Measurements from ENCODE around the gene USP10.
"Not testable (repeated sequence)": the region's sequence is repeated elsewhere in the genome, so short reads cannot be mapped to it uniquely, and the experiment has no call there.

Gene USP10

DNA sequence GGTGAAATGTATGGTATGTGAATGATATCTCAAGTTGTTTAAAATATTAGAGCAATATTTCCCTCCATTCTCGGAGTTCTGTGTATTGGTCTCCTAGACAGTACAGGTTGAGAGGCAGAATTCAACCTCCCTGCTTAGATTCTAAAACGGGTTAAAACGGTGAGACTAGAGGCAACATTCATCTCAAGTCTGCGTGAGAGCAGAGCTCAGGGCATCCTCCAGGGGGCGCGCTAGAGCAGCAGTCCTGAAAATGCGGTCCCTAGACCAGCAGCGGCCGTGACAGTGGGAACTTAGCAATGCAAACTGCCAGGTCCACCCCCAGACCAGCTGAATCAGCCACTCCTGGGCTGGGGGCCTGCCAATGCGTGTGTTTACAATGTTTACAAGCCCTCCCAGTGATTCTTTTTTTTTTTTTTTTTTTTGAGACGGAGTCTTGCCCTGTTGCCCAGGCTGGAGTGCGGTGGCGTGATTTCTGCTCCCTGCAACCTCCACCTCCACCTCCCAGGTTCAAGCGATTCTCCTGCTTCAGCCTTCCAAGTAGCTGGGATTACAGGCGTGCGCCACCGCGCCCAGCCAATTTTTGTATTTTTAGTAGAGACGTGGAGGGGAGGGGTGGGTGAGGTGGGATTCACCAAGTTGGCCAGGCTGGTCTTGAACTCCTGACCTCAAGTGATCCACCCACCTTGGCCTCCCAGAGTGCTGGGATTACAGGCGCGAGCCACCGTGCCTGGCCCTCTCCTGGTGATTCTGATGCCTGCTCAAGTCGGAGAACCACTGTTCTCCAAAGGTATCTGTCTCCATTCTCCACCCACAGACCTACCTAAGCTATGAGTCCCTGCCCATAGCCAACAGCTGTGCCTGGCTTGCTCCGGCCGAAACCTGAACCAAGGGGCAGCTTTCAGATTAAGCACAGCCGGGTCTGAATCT is 27.3 kb upstream of the USP10 start:
- H3K4me3 ChIP-seq (ENCODE audit: low read depth, low read length) = no peak overlapping the region

DNA sequence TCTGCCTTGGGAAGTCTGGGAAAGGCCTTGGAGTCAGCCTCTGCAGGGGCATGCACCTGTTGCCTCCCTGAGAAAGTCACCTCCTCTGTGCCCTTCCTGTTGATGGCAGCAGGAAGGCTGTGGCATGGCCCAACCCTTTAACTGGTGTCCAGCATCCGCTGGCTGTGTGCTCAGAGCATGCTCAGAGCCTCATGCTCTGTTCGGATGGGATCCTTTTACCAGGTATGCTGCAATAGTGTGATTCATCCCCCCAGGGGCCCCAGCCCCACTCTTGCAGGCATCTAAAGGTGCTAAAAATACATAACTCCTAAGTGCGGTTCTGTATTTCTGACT is 26.6 kb upstream of the USP10 start:
- peak; percentile 16 for DNase-seq (ENCODE audit: low read depth)
- no peak overlapping the region for H3K4me3 ChIP-seq (ENCODE audit: low read depth, low read length)

More for the DNA sequence above, 27.3 kb upstream of the USP10 start:
- no peak for DNase-seq (ENCODE audit: low read depth)

DNA sequence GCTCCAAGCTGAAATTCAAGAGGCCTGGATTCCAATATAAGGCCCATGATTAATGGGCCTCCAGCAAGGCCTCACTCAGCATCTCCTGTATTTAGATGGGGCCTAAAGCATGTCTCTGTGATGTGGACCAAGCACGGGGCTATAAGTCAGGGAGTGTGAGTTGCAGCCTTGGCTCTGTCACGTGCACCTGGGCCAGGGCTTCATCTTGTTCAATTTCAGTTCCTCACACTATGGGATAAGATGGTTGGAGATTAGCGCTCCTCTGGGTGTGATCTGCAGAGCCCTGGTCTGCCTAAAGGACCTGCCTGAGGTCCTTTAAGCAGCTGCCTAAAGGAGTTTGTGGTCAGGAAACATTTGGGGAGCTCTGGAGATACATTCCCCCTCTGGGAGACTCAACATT is 26.2 kb upstream of the USP10 start:
- DNase-seq (ENCODE audit: low read depth) = no peak
- no peak overlapping the region for H3K4me3 ChIP-seq (ENCODE audit: low read depth, low read length)

DNA sequence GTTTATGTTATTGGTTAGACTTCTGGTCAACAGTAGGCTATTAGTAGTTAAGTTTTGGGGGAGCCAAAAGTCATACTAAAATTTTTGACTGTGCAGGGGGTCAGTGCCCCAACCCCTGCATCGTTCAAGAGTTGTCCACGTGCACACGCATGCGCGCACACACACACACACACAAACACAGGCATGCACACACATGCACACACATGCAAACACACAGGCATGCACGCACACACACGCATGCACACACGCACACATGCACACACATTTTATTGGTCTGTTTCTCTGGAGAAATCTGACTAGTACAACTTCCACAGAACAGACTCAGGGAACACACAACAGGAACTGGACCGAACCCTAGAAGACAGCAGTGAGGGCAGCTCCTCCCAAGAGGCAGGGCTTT is 24.4 kb upstream of the USP10 start:
- no peak overlapping the region for H3K4me3 ChIP-seq (ENCODE audit: low read depth, low read length)
- DNase-seq (ENCODE audit: low read depth) = no peak

DNA sequence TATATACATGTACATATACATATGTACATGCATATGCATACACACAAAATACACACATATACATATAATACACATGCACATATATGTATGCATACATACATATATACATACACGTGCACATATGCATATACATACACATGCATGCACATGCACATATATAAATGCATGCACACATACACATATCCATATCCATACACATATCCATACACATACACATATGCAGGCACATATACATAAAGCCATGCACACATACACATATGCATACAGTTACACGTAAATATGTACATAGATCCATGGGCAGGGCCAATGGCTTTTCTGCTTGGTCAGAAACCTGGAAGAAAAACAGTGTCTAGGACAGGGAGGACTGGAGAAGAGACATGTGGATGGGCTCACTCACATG is 23.9 kb upstream of the USP10 start:
- DNase-seq (ENCODE audit: low read depth) = no peak
- no peak overlapping the region for H3K4me3 ChIP-seq (ENCODE audit: low read depth, low read length)

DNA sequence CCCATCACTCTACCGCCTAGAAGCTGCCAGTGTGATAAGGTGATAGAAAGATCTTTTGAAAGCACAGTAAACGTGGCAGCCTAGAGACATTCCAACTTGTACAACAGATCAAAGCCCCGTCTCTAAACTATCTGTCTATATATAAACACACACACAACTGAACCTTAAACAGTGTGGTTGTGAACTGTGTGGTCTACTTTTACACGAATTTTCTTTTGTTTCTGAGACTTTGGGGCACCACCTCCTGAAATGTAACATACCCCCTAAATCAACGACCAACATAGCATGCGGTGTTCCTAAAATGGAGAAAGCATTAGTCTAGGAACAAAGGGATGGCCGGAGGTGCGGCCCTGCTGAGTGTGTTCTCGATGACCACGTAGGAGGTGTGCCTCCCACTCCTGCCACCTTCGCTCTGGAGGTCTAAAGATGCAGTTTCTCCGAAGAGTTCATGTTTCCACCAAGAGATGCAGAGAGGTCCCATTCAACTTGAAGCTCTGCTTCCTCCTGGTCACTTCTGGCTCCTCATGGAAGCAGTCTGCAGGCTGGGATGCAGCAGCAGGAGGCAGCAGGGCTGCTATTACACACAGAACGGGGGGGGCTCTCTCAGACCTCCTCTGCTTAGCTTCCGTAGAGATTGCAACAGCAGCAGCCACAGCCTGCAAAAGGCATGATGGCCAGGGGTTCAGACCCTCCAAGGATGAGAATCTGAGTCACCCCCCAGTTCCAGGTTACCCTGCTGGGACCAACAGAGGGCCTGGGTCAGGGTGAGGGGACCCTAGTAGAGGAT is 22.6 kb upstream of the USP10 start:
- no peak for DNase-seq (ENCODE audit: low read depth)

DNA sequence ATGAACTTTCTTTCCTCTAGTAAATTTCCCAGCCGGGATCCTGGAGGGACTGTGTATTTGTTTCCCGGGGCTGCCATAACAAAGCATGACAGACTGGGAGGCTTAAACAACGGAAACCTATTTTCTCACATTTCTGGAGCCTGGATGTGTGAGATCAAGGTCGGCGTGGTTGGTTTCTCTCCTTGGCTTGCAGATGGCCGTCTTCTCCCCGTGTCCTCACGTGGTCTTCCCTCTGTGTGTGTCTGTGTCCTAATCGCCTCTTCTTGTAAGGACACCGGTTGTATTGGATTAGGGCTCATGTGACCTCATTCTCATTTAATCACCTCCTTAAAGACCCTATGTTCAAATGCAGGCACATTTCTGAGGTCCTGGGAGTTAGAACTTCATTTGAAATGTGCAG is 22.0 kb upstream of the USP10 start:
- no peak overlapping the region for H3K4me3 ChIP-seq (ENCODE audit: low read depth, low read length)
- no peak for DNase-seq (ENCODE audit: low read depth)

More for the DNA sequence above, 22.6 kb upstream of the USP10 start:
- H3K4me3 ChIP-seq (ENCODE audit: low read depth, low read length) = no peak overlapping the region

DNA sequence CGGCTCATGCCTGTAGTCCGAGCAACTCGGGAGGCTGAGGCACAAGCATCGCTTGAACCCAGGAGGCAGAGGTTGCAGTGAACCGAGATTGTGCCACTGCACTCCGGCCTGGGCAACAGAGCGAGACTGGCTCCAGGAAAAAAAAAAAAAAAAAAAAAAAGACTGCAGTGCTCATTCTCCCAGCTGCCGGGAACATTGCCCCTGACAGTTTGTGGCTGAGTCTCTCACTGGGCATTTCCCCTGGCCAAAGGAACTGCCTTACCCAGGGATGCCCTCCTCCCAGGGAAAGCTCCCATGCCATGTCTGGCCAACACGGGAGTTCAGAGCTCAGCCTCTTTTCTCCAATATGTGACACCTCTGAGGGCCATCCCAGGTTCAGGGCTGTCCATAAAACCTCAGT is 21.3 kb upstream of the USP10 start:
- H3K4me3 ChIP-seq (ENCODE audit: low read depth, low read length) = no peak overlapping the region
- no peak for DNase-seq (ENCODE audit: low read depth)

DNA sequence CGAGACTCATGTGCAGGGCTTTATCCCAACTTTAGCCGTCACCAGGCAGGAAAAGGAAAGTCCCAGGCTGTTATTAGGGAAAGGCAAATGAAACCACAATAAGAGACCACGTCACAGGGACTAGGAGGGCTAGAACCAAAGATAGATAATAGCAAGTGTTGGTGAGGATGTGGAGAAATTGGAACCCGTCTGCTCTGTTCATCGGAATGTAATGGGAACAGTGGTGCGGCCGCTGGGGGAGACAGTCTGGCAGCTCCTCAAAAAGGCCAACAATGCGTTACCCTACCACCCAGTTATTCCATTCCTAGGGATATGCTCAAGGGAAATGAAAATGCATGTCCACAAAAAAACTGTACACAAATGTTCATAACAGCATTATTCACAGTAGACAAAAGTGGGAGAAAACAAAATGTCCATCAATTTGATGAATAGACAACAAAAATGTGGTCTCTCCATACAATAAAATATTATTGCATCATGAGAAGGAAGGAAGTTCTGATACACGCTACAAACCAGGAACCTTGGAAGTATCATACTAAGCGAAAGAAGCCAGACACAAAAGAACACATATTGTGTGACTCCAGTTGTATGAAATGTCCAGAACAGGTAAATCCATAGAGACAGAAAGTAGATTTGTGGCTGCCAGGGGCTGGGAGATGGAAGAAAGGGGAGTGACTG is 19.5 kb upstream of the USP10 start:
- DNase-seq (ENCODE audit: low read depth) = no peak
- H3K4me3 ChIP-seq (ENCODE audit: low read depth, low read length) = no peak overlapping the region

DNA sequence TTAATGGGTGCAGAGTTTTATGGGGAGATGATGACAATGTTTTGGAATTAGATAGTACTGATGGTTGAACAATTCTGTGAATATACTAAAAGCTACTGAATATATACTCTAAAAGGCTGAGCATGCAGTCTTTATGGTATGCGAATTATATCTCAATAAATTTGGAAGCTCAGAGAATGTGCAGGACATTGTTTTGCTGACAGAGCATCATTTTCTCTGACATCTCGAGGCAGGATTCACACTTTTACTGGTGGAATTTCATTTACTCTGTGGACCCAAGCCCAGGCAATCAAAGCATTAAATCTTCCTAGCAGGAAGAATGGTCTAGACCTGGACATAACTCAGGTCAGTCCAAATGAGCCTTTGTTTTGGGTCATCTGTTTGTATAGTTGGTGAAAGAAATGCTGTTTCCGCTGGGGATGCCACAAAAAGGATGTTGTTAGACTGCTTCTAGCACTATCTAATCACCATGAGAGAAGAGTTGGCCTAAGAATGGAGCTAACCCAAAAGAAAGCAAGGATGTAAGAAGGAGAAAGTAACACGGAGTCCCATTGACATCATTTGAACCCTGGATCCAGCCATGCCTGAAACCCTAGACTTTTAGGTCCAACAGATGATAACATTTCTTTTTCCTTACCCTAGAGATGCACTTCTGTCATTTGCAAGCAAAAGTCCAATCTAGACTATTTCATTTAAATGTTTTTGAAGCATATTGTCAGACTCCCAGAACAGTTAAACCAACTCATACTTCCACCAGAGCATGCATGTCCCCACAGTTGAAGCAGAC is 18.8 kb upstream of the USP10 start:
- no peak overlapping the region for H3K4me3 ChIP-seq (ENCODE audit: low read depth, low read length)
- DNase-seq (ENCODE audit: low read depth) = no peak

DNA sequence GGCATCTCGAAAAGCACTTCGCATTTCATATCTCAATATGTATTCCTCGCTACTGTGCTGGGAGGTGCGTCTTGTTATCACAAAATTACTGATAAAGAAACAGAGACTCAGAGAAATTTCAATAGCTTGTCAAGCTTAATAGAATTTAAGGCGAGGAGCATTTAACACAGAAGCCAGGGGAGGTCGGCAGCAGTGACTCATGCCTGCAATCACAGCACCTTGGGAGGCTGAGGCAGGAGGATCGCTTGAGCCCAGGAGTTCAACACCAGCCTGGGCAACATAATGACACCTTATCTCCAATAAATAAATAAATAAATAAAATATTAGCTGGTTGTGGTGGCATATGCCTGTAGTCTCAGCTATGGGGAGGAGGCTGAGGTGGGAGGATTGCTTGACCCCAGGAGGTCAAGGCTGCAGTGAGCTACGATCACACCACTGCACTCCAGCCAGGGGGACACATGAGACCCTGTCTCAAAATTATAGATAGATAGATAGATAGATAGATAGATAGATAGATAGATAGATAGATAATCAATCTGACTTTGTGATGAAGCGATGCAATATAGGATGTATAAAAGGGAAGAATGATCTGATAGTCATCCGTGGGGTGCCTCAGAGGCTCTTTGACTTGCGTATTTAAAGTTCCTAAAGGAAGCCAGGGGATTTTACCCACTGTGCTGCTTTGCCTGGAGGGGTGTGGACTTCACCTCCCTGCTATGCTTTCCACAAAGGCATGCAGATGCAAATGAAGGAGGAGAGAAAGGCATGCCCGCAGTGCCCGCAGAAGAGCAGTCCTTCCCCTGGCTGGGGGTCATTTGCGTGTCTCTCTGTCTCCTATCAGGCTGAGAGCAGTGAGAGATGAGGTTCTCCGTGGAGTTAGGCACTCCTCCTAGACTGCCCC is 15.9 kb upstream of the USP10 start:
- DNase-seq (ENCODE audit: low read depth) = no peak
- H3K4me3 ChIP-seq (ENCODE audit: low read depth, low read length) = no peak overlapping the region

DNA sequence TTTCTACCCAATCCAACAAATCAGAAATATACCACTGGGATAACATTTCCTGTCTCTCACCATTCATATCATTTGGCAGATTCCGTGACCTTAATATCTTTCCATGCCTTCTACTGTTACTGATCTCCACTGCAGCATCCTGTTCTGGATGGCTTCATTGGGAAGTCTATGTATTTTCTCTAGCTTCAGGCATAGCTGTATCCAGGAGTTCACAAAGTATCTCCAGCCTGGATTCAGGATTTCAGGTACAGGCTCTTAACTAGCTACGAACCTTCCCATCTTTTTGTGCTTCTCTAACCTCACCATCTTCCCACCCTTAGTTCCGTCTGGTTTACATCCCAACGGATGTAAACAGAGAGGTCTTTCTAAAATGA is 15.2 kb upstream of the USP10 start:
- H3K4me3 ChIP-seq (ENCODE audit: low read depth, low read length) = no peak overlapping the region
- no peak for DNase-seq (ENCODE audit: low read depth)

DNA sequence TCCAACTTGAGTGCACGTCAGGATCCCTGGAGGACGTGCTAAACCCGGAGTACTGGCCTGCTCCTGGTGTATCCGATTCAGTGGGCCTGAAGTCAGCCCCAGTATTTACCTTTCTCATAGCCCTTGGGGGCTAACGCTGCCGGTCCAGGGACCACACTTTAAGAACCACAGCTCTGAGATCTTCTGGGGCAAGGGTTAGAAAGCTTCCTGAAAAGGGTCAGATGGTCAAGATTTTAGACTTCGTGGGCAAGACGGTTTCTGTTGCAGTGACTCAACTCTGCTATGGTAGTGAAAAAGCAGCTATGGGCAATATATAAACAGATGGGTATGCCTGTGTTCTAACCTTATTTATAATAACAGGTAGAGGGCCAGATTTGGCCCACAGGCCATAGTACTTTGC is 14.6 kb upstream of the USP10 start:
- DNase-seq (ENCODE audit: low read depth) = no peak
- H3K4me3 ChIP-seq (ENCODE audit: low read depth, low read length) = no peak overlapping the region

DNA sequence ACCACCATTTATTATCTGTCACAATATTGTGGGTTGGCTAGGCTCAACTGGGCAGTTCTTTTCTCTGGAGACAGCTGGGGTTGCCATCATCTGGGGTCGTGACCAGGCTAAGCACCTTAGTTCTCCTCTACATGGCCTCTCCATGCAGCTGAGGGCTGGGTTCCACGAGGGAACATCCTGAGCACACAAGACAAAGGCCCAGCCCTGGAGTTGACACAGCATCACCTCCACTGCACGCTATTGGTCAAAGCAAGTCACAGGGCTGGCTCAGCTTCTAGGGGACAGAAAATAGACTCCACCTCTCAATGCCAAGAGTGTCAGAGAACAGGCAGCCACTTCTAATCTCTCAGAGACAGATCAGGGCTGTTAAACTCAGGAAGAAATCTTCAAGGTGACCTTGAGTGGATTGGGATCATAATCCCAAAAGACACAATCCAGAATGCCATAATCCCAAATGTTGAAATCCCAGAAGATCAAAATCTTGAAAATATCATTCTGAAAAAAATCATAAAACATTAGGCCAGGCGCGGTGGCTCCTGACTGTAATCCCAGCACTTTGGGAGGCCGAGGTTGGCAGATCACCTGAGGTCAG is 13.0 kb upstream of the USP10 start:
- no peak overlapping the region for H3K4me3 ChIP-seq (ENCODE audit: low read depth, low read length)
- DNase-seq (ENCODE audit: low read depth) = no peak

DNA sequence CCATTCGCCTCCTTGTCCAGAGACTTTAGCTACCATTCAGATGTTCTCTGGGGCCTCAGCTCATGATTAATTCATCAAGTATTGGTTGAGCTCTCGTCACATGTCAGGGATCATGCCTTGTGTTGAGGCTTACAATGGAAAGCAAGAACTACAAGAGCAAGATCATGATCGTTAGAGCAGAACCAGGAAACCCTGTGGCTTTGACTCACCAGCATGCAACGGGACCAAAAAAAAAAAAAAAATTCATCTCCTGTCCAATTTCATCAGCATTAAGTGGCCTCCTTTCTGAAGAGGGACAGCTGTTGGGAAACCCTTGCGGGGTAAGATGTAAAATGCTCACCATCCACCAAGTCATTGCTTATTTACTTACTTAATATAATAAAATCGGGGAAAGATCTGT is 12.1 kb upstream of the USP10 start:
- DNase-seq (ENCODE audit: low read depth) = peak; percentile 80

DNA sequence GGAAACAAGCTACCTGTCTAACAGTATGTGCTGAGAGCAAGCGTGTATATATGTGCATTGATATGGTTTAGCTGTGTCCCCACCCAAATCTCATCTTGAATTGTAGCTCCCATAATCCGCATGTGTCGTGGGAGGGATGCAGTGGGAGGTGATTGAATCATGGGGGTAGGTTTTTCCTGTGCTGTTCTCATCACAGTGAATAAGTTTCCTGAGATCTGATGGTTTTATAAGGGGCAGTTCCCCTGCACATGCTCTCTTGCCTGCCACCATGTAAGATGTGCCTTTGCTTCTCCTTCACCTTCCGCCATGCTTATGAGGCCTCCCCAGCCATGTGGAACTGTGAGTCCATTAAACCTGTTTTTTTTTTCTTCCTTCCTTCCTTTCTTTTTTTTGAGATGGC is 11.6 kb upstream of the USP10 start:
- H3K4me3 ChIP-seq (ENCODE audit: low read depth, low read length); DNase-seq (ENCODE audit: low read depth): not testable (repeated sequence)

More for the DNA sequence above, 12.1 kb upstream of the USP10 start:
- H3K4me3 ChIP-seq (ENCODE audit: low read depth, low read length) = no peak overlapping the region

DNA sequence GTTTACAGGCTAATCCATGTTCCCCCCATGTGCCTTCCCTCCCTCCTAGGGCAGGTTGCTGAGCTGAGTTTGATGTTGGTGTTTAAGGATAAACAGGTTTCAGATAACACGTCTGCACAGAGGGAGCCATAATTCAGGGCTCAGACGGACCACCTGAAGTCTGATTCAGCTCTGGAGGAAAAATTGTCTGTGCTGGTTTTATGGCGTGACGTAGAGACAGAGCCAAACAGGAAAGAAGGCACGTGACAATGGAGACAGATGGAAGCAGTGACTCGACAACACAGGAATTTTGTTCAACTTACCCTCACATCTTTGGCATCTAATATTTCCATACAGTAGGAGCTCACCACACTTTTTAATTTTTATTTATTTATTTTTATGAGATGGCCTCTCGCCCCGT is 10.7 kb upstream of the USP10 start:
- DNase-seq (ENCODE audit: low read depth) = peak; percentile 67

DNA sequence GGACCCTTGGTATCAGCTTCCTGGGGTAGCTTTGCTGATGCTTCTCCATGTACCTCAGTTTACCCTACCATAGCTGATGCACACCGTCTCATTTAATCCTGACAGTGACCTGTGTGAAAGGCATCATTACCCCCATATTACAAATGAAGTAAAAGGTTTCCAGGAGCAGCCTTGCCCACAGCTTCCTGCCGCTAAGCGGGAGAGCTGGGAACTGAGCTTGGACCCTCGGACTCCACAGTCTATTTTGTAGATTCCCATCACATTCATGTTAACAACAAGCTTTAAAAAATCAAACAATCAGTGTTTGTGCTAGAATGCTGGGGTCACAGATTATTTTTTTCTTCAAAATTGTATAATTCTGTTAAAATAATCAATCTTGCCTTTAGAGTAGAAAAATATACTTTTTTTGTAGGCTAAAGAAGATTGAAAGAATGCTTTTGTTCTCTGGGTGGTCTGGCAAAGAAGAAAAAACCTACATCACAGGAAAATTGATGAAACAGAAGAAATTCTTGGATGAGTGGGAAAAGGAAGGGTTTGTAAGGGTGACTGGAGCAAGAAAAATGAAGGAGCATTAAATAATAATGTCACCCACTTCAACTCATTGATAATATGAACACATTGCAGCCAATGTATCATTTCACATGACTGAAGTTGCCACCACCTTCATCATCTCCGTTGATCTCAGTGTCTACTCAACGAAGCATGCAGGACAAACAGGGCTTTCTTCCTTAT is 9.5 kb upstream of the USP10 start:
- H3K4me3 ChIP-seq (ENCODE audit: low read depth, low read length) = no peak overlapping the region
- DNase-seq (ENCODE audit: low read depth) = no peak

More for the DNA sequence above, 10.7 kb upstream of the USP10 start:
- H3K4me3 ChIP-seq (ENCODE audit: low read depth, low read length) = no peak overlapping the region

All from skeletal muscle cell (primary cell).